K562 (cell line): ENCODE data around the gene SLFNL1.

Source experiments
- ATF1 ChIP-seq, 2 experiments: fragments of 450-650 bp in 1 of 2; IDR thresholded peaks; 2 replicates each; pipeline ENCODE4 v1.6.1; 2016; ENCODE audit warnings: missing compliant biosample characterization in 1 of 2, missing genetic modification characterization in 1 of 2
- CBX3 ChIP-seq, 2 experiments: IDR thresholded peaks; 1 replicate in 1 of 2; 2 replicates in 1 of 2; pipeline ENCODE4 v1.6.1; 2012; ENCODE audit warnings: inconsistent platforms in 2 of 2, low read length in 2 of 2, borderline replicate concordance in 1 of 2, control low read depth in 1 of 2
- NR2C2 ChIP-seq, 2 experiments: fragments of 200-800 bp in 1 of 2; sonication (Bioruptor generic) in 1 of 2; sonication (generic) in 1 of 2; formaldehyde crosslinking in 1 of 2; IDR thresholded peaks; 2 replicates each; pipeline versions ENCODE4 v1.6.1 to v1.8.0; 2016 to 2022; ENCODE audit warnings: mild to moderate bottlenecking in 1 of 2, missing compliant biosample characterization in 1 of 2, missing genetic modification characterization in 1 of 2, missing genetic modification reagents in 1 of 2
- TAF1 ChIP-seq: IDR thresholded peaks from 2 replicates; pipeline ENCODE4 v1.6.1; 2011; ENCODE audit warnings: mild to moderate bottlenecking, low read length, moderate library complexity; ENCODE audit not compliant: insufficient read depth, control insufficient read depth, severe bottlenecking; ENCODE audit errors: extremely low read depth
- TF ChIP-seq, protein P1 (sequence below), 2 experiments: fragments of 450-650 bp; formaldehyde crosslinking in 1 of 2; IDR thresholded peaks; 2 replicates each; pipeline versions ENCODE4 v1.4.0 to v1.6.1; 2014 to 2020; ENCODE audit warnings: mild to moderate bottlenecking in 2 of 2, borderline replicate concordance in 1 of 2, low read depth in 1 of 2
- TF ChIP-seq, protein P2 (sequence below): fragments of 250-450 bp; sonication (Bioruptor Pico); IDR thresholded peaks from 2 replicates; pipeline ENCODE4 v1.5.0; 2020; ENCODE audit warnings: mild to moderate bottlenecking

DNA sequence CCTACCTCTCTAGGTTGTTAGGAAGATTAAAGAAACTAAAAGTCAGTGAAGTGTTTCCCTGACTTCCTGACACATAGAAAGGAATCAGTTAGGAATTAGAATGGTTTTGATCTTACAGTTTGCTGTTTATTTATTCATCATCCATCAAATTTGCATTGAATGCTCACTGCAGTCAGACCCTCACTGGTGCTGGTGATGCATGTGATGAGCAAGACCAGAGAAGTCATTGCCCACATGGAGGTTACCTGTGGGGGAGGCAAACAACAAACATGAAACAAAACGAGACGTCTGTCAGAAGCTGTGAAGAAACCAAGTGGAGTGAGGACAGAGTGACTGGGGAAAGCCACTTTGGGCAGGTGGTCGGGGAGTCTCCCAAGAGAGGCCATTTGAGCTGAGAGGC lies 35.6 kb downstream of the SLFNL1 start:
- TF ChIP-seq CBX3 (IDR thresholded peaks at IDR 0.05; ENCODE audit: borderline replicate concordance in 1 of 2, low read length in 2 of 2), result no peak
- no peak for TF ChIP-seq NR2C2 (CRISPR knock-in tag; IDR thresholded peaks at IDR 0.05)
- no peak for TF ChIP-seq NR2C2 (tag; IDR thresholded peaks at IDR 0.05)
- TF ChIP-seq, protein P1, sequence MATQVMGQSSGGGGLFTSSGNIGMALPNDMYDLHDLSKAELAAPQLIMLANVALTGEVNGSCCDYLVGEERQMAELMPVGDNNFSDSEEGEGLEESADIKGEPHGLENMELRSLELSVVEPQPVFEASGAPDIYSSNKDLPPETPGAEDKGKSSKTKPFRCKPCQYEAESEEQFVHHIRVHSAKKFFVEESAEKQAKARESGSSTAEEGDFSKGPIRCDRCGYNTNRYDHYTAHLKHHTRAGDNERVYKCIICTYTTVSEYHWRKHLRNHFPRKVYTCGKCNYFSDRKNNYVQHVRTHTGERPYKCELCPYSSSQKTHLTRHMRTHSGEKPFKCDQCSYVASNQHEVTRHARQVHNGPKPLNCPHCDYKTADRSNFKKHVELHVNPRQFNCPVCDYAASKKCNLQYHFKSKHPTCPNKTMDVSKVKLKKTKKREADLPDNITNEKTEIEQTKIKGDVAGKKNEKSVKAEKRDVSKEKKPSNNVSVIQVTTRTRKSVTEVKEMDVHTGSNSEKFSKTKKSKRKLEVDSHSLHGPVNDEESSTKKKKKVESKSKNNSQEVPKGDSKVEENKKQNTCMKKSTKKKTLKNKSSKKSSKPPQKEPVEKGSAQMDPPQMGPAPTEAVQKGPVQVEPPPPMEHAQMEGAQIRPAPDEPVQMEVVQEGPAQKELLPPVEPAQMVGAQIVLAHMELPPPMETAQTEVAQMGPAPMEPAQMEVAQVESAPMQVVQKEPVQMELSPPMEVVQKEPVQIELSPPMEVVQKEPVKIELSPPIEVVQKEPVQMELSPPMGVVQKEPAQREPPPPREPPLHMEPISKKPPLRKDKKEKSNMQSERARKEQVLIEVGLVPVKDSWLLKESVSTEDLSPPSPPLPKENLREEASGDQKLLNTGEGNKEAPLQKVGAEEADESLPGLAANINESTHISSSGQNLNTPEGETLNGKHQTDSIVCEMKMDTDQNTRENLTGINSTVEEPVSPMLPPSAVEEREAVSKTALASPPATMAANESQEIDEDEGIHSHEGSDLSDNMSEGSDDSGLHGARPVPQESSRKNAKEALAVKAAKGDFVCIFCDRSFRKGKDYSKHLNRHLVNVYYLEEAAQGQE (IDR thresholded peaks at IDR 0.05; ENCODE audit: borderline replicate concordance), result no peak
- TF ChIP-seq, protein P1 (CRISPR knock-in tag; IDR thresholded peaks at IDR 0.05; ENCODE audit: low read depth), result no peak
- TF ChIP-seq TAF1, result no peak
- no peak for TF ChIP-seq ATF1 (CRISPR knock-in tag; IDR thresholded peaks at IDR 0.05)
- no peak for TF ChIP-seq ATF1 (tag; IDR thresholded peaks at IDR 0.05)
- TF ChIP-seq, protein P2, sequence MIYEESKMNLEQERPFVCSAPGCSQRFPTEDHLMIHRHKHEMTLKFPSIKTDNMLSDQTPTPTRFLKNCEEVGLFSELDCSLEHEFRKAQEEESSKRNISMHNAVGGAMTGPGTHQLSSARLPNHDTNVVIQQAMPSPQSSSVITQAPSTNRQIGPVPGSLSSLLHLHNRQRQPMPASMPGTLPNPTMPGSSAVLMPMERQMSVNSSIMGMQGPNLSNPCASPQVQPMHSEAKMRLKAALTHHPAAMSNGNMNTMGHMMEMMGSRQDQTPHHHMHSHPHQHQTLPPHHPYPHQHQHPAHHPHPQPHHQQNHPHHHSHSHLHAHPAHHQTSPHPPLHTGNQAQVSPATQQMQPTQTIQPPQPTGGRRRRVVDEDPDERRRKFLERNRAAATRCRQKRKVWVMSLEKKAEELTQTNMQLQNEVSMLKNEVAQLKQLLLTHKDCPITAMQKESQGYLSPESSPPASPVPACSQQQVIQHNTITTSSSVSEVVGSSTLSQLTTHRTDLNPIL, result no peak
